Measurements from ENCODE around the gene CUTC.
"Not testable (repeated sequence)": the region's sequence is repeated elsewhere in the genome, so short reads cannot be mapped to it uniquely, and the experiment has no call there.

CUTC gene, protein sequence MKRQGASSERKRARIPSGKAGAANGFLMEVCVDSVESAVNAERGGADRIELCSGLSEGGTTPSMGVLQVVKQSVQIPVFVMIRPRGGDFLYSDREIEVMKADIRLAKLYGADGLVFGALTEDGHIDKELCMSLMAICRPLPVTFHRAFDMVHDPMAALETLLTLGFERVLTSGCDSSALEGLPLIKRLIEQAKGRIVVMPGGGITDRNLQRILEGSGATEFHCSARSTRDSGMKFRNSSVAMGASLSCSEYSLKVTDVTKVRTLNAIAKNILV

GRCh38 chr10:99732033-99732842, at the start of gene CUTC, which contains the start of gene COX15:
TSS of gene CUTC (plus strand) at chr10:99732234. CDS start at chr10:99732349, 115 bp downstream.
TSS of gene COX15 (minus strand) at chr10:99732127. CDS start at chr10:99732049, 78 bp downstream.
- DNase-seq (ENCODE audit: low read depth): peak; percentile 97

- DNase-seq (ENCODE audit: low read depth): no peak
Observed at GRCh38 chr10:99682752-99683151, 49.3 kb upstream of the CUTC start.

DNA sequence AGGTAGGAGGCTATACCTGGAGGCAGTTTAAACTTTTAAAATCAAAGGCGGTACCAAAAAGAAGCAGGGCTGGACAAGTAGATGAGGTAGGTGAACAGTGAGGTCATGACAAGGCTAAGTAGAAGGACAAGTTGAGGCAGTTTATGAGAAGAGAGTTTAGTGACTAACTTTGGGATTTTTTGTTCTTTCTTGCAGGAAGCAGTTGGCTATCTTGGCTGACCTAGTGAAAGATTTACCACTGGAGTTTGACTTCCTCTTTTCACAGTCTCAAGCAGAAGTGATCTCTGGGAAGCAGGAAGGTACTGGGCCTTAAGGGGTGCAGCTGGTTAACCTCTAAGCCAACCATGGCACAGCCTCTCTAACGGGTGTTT, 46.5 kb upstream of the CUTC start:
- peak; percentile 27 for DNase-seq (ENCODE audit: low read depth)

GRCh38 chr10:99689461-99689860, 42.6 kb upstream of the CUTC start:
- no peak for DNase-seq (ENCODE audit: low read depth)

DNA sequence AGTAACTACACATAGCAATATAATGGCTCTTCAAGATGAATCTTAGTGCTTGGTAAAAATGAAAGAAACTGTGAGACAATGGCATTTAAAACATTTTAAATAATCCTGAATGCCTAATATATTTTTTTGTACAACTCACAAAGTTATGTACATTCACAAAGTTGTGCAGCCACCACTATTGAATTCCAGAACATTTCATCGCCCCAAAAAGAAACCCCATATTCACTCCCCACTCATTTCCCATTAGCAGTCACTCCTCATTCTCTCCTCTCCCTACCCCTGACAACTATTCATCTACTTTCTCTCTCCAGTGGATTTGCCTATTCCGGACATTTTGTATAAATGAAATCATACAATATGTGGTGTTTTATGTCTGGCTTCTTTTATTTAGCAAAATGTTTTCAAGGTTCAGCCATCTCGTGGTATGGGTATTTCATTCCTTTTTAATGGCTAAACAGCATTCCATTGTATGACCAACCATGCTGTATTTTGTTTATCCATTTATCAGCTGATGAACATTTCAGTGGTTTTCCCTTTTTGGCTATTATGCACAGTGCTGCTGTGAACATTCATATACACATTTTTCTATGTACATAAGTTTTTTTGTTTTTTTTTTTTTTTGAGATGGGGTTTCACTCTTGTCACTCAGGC, 38.0 kb upstream of the CUTC start:
- no peak for DNase-seq (ENCODE audit: low read depth)

GRCh38 chr10:99695761-99696160, 36.3 kb upstream of the CUTC start:
- DNase-seq (ENCODE audit: low read depth): no peak

- no peak for DNase-seq (ENCODE audit: low read depth)
Observed at GRCh38 chr10:99698504-99699080, 33.4 kb upstream of the CUTC start.

DNA sequence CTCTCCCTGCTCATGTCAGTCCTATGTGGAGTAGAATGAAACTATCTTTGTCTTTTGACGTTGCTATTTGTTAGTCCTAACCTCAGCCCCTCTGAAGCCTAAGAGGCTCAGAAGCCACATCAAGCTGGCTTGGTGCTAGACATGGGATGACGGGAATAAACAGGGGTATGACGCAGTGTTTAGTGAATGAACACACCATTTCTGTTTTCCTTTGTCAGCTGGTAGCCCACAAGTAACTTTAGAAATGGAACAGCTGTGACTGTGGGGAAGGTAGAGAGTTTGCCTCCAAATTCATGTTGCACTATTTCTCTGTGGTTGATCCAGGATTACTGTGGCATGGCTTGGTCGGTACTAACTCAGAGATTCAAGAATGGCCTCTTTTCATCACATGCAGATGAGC, 31.4 kb upstream of the CUTC start:
- no peak for DNase-seq (ENCODE audit: low read depth)

- DNase-seq (ENCODE audit: low read depth): no peak
Observed at GRCh38 chr10:99708428-99709012, 23.5 kb upstream of the CUTC start.

DNA sequence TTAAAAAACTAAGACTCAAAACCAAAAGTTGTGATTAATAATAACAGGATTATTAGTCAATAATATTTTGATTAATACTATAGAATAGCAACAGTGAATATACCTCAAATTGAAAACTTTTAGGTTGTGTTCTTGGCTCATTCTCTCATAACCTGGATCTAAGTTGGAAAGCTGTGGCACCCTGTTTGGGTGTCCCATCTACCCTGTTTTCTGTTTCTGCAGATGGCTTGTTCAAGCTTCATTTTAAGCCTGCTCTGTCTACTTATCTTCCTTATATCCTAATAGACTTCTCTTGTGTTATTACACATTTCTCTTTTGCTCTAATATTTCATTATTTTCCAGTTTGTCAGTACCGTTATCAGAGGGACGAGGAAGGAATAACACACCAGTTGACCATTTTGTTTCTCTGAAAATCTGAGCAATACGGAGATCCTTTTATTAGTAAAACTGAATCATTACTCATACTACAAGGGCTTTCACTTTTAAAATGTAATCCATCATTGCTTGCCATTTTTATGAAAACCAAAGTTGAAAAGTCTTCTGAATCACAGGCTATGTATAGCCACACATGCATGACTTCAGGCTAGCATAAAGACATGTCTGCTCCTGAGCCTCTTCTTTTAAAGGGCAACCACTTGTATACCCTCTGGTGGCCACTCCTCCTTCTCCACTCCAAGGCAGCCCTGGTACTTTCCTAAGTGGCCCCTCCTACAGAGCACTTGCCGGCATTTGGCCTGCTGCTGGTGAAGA, 22.4 kb upstream of the CUTC start:
- DNase-seq (ENCODE audit: low read depth): no peak

DNA sequence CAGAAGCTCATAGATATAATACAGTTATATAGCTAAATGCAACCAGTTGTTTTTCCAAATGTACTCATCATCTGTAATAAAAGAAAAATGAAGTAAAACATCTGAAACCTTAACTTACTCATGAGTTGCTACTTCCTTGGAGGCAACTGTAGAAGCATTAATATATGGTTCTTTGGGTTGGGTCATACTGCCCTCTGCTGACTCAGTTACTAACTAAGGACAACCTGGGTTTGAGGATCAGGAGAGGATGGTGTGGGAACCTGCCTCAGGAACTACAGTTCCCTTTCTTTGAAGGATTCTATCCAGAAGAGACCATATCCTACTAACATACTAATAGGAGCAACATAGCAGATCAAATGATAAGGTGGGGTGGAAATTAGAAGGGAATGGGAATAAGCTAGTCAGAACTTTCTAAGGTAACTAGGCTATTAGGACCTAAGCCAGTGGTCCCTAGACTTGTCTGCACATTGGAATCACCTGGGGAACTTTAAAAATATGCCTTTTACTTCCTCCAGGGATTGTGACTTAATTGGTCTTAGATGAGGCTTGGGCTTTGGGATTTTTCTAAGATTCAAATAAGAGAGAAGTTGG, 20.8 kb upstream of the CUTC start:
- DNase-seq (ENCODE audit: low read depth): peak; percentile 38

- no peak for DNase-seq (ENCODE audit: low read depth)
Observed at GRCh38 chr10:99714446-99714845, 17.6 kb upstream of the CUTC start.

- no peak for DNase-seq (ENCODE audit: low read depth)
Observed at GRCh38 chr10:99720387-99720786, 11.6 kb upstream of the CUTC start.

GRCh38 chr10:99730026-99730425, 2.0 kb upstream of the CUTC start:
- DNase-seq (ENCODE audit: low read depth): no peak

DNA sequence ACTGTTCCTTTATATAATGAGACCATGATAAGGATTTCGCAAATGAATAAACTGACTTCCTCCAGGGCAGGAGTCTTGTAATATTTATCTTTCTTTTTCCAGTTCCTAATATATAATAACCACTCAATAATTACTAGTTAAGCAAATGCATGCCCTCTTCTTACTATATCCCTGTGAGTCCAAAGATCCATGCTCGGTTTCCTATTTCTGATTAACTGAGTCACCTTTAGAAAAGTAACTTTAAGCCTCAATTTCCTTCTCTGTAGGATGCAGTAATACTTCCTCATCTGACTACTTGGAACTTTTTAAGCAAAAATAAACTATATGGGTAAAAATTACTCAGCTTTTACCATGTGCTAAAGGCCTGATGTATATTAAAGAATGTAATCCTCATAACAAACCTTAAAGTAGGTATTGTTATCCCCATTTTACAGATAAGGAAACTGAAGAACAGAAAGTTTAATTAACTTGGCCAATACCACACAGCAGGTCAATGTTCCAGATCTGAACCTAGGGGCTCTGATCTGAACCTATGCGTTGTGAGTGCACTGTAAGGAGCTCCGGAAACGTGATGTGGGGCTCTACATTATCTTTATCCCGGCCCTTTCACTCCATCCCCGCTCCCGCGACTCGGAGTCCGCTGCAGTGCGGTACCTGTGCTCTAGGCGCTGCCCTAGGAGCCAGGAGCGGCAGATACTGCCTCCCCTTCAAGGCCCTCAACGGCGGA, 565 bp upstream of the CUTC start:
- no peak for DNase-seq (ENCODE audit: low read depth)

GRCh38 chr10:99733366-99733765, 1.3 kb downstream of the CUTC start:
- DNase-seq (ENCODE audit: low read depth): no peak

GRCh38 chr10:99734111-99734510, 2.1 kb downstream of the CUTC start:
- not testable (repeated sequence) for DNase-seq (ENCODE audit: low read depth)

- no peak for DNase-seq (ENCODE audit: low read depth)
Observed at GRCh38 chr10:99740260-99740659, 8.2 kb downstream of the CUTC start.

GRCh38 chr10:99740933-99741559, 9.0 kb downstream of the CUTC start:
- DNase-seq (ENCODE audit: low read depth): no peak

GRCh38 chr10:99742254-99742653, 10.2 kb downstream of the CUTC start:
- no peak for DNase-seq (ENCODE audit: low read depth)
